ENCODE data around the gene ARID1B. TPM values are rescaled to one million over a fixed set of nuclear protein-coding genes. Genes with fewer than 3 reads are reported as not detected.
A peak's percentile ranks its signal among the peaks of the same experiment; 100 is the strongest.

Gene ARID1B
- total and polyA plus RNA-seq, 11 donors, result 15.3 to 76.1 (median 40.7) TPM

- intact Hi-C loops (cut with DNase I), result loop anchor here in 1 of 10 donors (5.0 kb wide), 1 partner anchor 35 kb away; no protein-coding TSS in a partner anchor
- peaks cover 0 to 85% (median 55%) of the 10 kb centered on the region in 12 donors for H3K4me1 ChIP-seq
- DNase-seq, result no peak
- WGBS, 4 donors, result 28 to 52% (median 40%) methylated on average over 4 of the region's 4 CpGs
- no peak for TF ChIP-seq CTCF (IDR thresholded peaks at IDR 0.05)
- no peak for TF ChIP-seq POLR2A (IDR thresholded peaks at IDR 0.05)
- H3K27me3 ChIP-seq, result no peaks in the 10 kb centered on the region
- H3K27ac ChIP-seq, result peak overlapping the region in 6 of 12 donors; percentile 60 to 70 (median 68)
- H3K9me3 ChIP-seq, result no peaks in the 10 kb centered on the region
- no peak overlapping the region for H3K4me3 ChIP-seq
- peaks cover 0 to 17% (median 8%) of the 10 kb centered on the region in 9 donors for H3K36me3 ChIP-seq
- peak; percentile 6 to 31 (median 26) for ATAC-seq
These were observed 50.2 kb downstream of the ARID1B start for GRCh38 chr6:156827382-156827781.

DNA sequence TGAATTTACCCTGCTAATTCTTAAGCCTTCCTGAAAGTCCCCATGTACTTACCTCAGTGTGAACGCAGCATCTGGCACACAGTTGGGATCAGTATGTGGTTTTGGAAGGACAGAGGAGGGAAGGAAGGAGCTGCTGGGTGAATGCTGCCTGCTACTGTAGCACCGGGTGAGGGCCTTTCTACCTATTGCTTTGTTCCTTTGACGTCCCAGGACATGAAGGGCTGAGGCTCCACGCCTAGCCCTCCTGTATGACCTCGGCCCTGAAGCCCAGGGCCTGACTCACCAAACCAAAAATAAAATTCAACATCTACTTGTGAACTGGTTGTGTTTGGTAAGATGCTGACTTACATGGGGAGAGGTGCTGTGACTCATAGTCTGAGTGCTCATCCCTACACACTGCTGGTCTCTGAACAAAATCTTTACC lies 51.1 kb downstream of the ARID1B start:
- WGBS, 4 donors, result 46 to 55% (median 50%) methylated on average over 5 of the region's 5 CpGs
- peak in 2 of 5 donors; percentile 39 to 62 for DNase-seq
- ATAC-seq, result peak; percentile 78 to 93 (median 86)
- Histone ChIP-seq H3K27me3 (no peaks in the 10 kb centered on the region), H3K9me3 (no peaks in the 10 kb centered on the region), H3K4me1 (peaks cover 0 to 85% (median 59%) of the 10 kb centered on the region in 12 donors), H3K27ac (peak overlapping the region; percentile 24 to 76 (median 60)), H3K36me3 (peaks cover 0 to 17% (median 8%) of the 10 kb centered on the region in 9 donors), H3K4me3 (no peak overlapping the region)
- no peak for TF ChIP-seq CTCF (IDR thresholded peaks at IDR 0.05)
- no peak for TF ChIP-seq POLR2A (IDR thresholded peaks at IDR 0.05)
- intact Hi-C loops (cut with DNase I), result loop anchor here in 1 of 10 donors (5.0 kb wide), 1 partner anchor 36 kb away; no protein-coding TSS in a partner anchor

DNA sequence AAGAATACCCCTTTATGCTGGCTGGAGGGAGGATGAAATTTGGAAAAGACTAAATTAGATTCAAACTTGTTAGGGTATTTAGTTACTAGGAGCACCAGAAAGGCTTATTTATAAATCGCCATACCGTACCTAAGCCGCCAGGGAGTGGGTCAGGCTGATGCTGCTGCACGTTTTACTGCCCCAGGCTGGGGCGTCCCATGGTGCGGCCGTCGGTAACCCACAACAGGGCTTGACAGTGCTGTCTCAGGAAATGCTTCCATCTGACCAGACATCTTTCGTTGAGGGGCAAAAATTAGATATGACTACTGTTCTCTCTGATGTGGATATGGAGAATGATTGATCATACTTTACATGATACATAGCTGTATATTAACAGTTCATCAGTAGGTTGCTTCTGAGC lies 52.9 kb downstream of the ARID1B start:
- TF ChIP-seq POLR2A (IDR thresholded peaks at IDR 0.05), result no peak
- no peak for TF ChIP-seq CTCF (IDR thresholded peaks at IDR 0.05)
- Histone ChIP-seq H3K4me1 (peaks cover 0 to 80% (median 57%) of the 10 kb centered on the region in 12 donors), H3K9me3 (no peaks in the 10 kb centered on the region), H3K4me3 (no peak overlapping the region), H3K36me3 (peaks cover 0 to 17% (median 8%) of the 10 kb centered on the region in 9 donors), H3K27ac (no peak overlapping the region), H3K27me3 (no peaks in the 10 kb centered on the region)
- DNase-seq, result no peak
- no peak for ATAC-seq
- intact Hi-C loops (cut with DNase I), result no loop called here
- 94 to 97% (median 96%) methylated on average over 9 of the region's 9 CpGs for WGBS, 4 donors

DNA sequence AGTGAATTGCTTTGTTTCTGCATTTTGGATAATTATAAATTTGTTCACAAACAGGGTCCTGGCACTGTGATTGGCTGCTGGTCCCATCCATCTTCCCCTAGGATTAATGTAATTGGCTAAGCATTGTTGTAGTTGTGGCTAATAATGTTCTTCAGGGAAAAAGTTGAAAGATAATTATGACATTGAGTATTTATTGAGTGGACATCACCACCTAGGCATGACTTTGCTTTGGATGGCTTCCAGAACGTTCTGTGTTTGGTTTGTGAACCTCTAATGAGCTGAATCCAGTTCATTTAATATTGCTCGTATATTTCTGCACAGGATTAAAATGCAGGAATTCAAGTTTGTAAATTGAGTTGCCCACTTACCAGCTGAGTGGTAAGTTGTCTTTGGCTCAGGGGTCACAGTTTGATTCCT lies 55.1 kb downstream of the ARID1B start:
- Histone ChIP-seq H3K27me3 (no peaks in the 10 kb centered on the region), H3K36me3 (peaks cover 0 to 17% (median 11%) of the 10 kb centered on the region in 9 donors), H3K27ac (peak overlapping the region in 10 of 12 donors; percentile 5 to 50 (median 34)), H3K4me3 (peak overlapping the region in 2 of 12 donors; percentile 5 to 8), H3K4me1 (peaks cover 0 to 65% (median 45%) of the 10 kb centered on the region in 12 donors), H3K9me3 (no peaks in the 10 kb centered on the region)
- intact Hi-C loops (cut with DNase I), result loop anchor here in 1 of 10 donors (2.0 kb wide), 1 partner anchor 17 kb away; no protein-coding TSS in a partner anchor
- ATAC-seq, result peak in 2 of 4 donors; percentile 42 to 54
- no peak for TF ChIP-seq POLR2A (IDR thresholded peaks at IDR 0.05)
- no peak for TF ChIP-seq CTCF (IDR thresholded peaks at IDR 0.05)
- DNase-seq, result peak in 4 of 5 donors; percentile 45 to 72 (median 58)
- WGBS, 4 donors, result 22 to 46% (median 29%) methylated on average over 2 of the region's 2 CpGs
